Measurements from ENCODE around the gene SPATA2. TPM values are rescaled to one million over a fixed set of nuclear protein-coding genes. Genes with fewer than 3 reads are reported as not detected.
A peak's percentile ranks its signal among the peaks of the same experiment; 100 is the strongest.

SPATA2 gene
- total and polyA plus RNA-seq, 2 of the 13 experiments (the other 11 are each of a cell fraction or from before 2014, with no cell fraction given), result 3.2 to 8.7 TPM

- TF ChIP-seq NR2F2 (IDR thresholded peaks at IDR 0.05; ENCODE audit: borderline replicate concordance, low read depth) (no peak; the same call in 1 of the 2 replicates), ZNF460 (CRISPR knock-in tag; IDR thresholded peaks at IDR 0.05; ENCODE audit: borderline replicate concordance) (peak; percentile 22; the same call in 1 of the 2 replicates), PAWR (CRISPR knock-in tag; IDR thresholded peaks at IDR 0.05; ENCODE audit: borderline replicate concordance) (no peak), ZFP82 (CRISPR knock-in tag; IDR thresholded peaks at IDR 0.05; ENCODE audit: borderline replicate concordance) (no peak), ZBTB44 (CRISPR knock-in tag; IDR thresholded peaks at IDR 0.05) (no peak; the same call in 1 of the 2 replicates), STAG1 (CRISPR knock-in tag; IDR thresholded peaks at IDR 0.05) (peak; percentile 86), ZNF512B (CRISPR knock-in tag; IDR thresholded peaks at IDR 0.05; ENCODE audit: borderline replicate concordance) (0 out of 2 replicates have a peak, but pooled peaks have one; percentile 30), ZBTB49 (CRISPR knock-in tag; IDR thresholded peaks at IDR 0.05; ENCODE audit: borderline replicate concordance) (no peak), ERF (CRISPR knock-in tag; IDR thresholded peaks at IDR 0.05) (peak; percentile 80), RXRB (CRISPR knock-in tag; IDR thresholded peaks at IDR 0.05; ENCODE audit: borderline replicate concordance) (peak; percentile 51; the same call in 1 of the 2 replicates), KLF6 (CRISPR knock-in tag; IDR thresholded peaks at IDR 0.05) (peak; percentile 34; the same call in 1 of the 2 replicates), ZNF343 (CRISPR knock-in tag; IDR thresholded peaks at IDR 0.05) (no peak), HMGA1 (CRISPR knock-in tag; conservative IDR thresholded peaks at IDR 0.05) (no peak), ZBED4 (CRISPR knock-in tag; IDR thresholded peaks at IDR 0.05; ENCODE audit: borderline replicate concordance) (no peak), NRL (CRISPR knock-in tag; IDR thresholded peaks at IDR 0.05; ENCODE audit: borderline replicate concordance) (0 out of 2 replicates have a peak, but pooled peaks have one; percentile 43)
These were observed 13.2 kb upstream of the SPATA2 start (continued) for GRCh38 chr20:49928411-49929141.

Data from HepG2 (cell line).